ENCODE data around the gene RBM22.

GRCh38 chr5:150665044-150665443, 35.8 kb downstream of the RBM22 start:
- TF ChIP-seq, protein P1, sequence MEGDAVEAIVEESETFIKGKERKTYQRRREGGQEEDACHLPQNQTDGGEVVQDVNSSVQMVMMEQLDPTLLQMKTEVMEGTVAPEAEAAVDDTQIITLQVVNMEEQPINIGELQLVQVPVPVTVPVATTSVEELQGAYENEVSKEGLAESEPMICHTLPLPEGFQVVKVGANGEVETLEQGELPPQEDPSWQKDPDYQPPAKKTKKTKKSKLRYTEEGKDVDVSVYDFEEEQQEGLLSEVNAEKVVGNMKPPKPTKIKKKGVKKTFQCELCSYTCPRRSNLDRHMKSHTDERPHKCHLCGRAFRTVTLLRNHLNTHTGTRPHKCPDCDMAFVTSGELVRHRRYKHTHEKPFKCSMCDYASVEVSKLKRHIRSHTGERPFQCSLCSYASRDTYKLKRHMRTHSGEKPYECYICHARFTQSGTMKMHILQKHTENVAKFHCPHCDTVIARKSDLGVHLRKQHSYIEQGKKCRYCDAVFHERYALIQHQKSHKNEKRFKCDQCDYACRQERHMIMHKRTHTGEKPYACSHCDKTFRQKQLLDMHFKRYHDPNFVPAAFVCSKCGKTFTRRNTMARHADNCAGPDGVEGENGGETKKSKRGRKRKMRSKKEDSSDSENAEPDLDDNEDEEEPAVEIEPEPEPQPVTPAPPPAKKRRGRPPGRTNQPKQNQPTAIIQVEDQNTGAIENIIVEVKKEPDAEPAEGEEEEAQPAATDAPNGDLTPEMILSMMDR (conservative IDR thresholded peaks at IDR 0.05; ENCODE audit: low read depth, low read length): no peak
- TF ChIP-seq EZH2 (IDR thresholded peaks at IDR 0.05; ENCODE audit: borderline replicate concordance, low read depth, low read length, poor library complexity, severe bottlenecking): no peak
